GM10847 (cell line): ENCODE data around the gene NUP35.

Experiments
- POLR2A ChIP-seq: IDR thresholded peaks from 2 replicates; pipeline ENCODE4 v1.6.1; 2011; ENCODE audit not compliant: insufficient read length; ENCODE audit errors: extremely low read depth

NUP35 gene, protein sequence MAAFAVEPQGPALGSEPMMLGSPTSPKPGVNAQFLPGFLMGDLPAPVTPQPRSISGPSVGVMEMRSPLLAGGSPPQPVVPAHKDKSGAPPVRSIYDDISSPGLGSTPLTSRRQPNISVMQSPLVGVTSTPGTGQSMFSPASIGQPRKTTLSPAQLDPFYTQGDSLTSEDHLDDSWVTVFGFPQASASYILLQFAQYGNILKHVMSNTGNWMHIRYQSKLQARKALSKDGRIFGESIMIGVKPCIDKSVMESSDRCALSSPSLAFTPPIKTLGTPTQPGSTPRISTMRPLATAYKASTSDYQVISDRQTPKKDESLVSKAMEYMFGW

GRCh38 chr2:183124222-183124956, at the start of gene NUP35:
TSS of gene NUP35 (plus strand) at chr2:183124443. CDS start at chr2:183124458, 15 bp downstream.
- peak; percentile 46 for TF ChIP-seq POLR2A

GRCh38 chr2:183078163-183078463, 46.1 kb upstream of the NUP35 start:
- no peak for TF ChIP-seq POLR2A

- peak; percentile 26 for TF ChIP-seq POLR2A
Measured at GRCh38 chr2:183078464-183079138, 45.6 kb upstream of the NUP35 start, which contains the start of gene DUSP19. TSS of gene DUSP19 (plus strand) at chr2:183078747. CDS start at chr2:183078934, 187 bp downstream.

DNA sequence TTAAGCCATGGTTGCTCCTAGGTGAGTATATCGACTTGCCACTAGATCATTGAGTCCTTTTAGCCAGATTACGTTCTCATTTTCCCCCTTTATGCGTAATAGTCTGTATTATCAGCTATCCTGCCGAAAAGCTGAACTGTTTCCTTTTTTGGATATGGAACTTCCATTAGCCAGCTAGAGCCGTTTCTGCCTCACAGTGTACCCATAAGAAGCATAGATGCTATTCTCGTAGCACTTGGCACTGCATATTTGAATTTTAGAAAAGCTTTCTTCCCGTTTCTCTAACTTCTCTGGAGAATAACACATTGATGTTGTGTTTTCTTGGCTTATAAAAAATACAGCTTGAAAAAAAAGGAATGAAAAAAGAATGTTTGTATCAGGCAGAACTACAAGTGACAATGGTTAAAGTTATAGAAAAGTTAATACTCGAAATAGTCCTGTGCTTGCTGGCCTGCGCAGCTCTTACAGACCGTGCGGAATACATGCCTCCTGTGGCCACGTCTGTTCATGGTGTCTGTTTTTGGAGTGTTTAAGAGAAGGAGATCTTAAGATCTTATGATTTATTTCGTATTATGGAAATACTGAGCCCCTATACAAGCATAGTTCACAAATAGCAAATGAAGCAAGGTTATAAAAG, 45.0 kb upstream of the NUP35 start:
- TF ChIP-seq POLR2A, result no peak

- no peak for TF ChIP-seq POLR2A
Measured at GRCh38 chr2:183081911-183082310, 42.3 kb upstream of the NUP35 start.

- no peak for TF ChIP-seq POLR2A
Measured at GRCh38 chr2:183088061-183088460, 36.2 kb upstream of the NUP35 start.

DNA sequence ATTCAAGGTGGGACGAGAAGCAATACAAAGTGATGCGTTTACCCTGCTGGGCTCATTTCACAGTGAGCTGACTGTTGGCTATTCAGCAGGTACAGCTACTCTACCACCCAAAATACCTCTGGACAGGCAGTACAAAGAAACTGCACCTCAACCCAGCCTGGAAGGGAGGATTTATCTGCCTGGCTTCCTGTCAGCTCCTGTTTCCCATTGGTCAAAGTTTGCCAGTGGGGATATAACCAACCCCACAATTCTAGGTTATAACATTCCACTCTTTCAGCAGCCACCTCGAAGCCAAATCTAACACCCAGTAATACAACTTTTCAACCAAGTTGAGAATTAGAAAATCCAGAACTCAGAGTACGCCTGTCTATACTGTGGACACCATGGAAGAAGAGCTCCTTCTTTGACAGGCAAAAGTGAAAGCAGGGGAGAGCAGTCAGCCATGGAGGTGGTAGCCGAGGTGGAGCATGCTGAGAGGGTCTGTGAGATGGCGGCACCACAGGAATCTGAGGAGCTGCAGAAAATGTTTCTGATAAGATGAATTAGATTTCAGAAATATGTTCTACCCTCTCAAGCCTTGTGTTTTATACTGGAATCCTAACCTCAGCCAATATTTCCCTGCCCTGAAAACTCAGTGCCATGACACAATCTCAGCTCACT, 34.9 kb upstream of the NUP35 start:
- TF ChIP-seq POLR2A, result no peak

GRCh38 chr2:183091318-183091953, 32.8 kb upstream of the NUP35 start:
- TF ChIP-seq POLR2A, result no peak

- no peak for TF ChIP-seq POLR2A
Measured at GRCh38 chr2:183091954-183092345, 32.3 kb upstream of the NUP35 start.

DNA sequence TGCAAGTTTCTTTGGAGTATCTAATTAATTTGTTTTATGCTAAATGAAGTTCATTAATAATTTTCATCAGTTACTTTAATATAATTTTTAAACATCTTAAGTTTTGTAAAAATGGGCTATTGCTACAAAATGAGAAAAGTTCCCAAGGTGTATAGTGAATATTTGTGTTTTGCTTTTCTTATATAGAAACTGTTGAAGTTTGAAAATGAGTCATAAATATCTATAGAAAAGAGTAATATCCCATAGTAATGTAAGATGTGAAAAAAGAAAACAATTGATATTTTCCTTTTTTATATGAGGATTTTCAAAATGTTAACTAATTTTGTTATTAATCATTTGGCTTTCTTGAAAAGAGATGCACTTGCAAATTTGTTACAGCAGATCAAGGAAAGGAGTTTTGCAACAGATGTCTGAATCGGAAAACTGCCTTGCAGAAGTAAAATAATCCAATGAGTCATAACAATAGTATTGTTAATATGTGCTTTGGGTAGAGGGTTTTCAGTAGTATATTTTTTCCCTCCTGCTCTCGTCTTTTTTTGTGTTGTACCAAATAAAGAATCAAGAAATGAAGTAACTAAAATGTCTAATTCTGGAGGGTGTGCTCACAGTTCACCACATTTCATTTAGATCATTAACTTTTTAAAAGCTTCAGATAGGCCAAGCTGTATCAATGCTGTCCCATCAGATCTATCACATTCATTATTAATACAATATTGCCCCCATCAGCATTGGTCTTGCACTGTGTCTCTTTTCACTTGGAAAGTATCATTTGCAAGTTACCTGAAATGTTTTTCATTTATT, 30.2 kb upstream of the NUP35 start:
- TF ChIP-seq POLR2A, result no peak

GRCh38 chr2:183105402-183106134, 18.7 kb upstream of the NUP35 start:
- no peak for TF ChIP-seq POLR2A

DNA sequence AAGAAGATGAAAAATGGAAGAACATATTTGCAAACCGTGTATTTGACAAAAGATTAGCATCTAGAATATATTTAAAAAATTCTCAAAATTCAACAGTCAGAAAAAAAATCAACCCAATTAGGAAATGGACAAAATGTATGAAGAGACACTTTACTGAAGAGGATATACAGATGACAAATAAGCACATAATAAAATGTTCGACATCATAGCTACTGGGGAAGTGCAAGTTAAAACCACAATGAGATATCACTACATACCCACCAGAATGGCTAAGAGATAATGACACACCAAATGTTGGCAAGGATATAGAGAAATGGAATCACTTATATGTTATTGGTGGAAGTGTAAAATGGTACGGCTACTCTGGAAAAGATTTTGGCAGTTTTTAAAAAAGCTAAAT, 11.7 kb upstream of the NUP35 start:
- TF ChIP-seq POLR2A, result no peak

DNA sequence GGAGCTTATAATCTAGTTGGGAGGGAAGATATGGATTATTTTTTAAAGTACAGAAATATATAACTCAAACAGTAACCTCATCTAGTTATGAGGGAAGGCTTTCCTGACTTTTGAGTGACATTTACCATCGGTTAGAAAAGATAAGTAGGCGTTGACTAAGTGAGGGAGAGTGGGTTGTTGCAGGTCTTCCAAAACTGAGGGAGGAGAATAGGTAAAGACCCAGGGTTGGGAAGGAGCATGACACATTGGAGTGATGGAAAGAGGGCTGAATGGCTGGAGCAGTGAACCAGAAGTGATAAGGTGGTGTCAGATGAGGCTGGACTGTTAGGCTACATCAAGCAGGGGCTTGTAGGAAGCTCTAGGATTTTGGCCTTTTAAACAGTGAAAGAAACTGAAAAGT, 10.6 kb upstream of the NUP35 start:
- TF ChIP-seq POLR2A, result no peak
